22Rv1 (cell line): ENCODE measurements around the gene TBC1D22A.

Experiments used
- H3K27ac ChIP-seq: fragments of 450-650 bp; 2 replicates; pipeline ENCODE4 v1.5.1; 2017
- ZFX ChIP-seq: fragments of 450-650 bp; IDR thresholded peaks from 2 replicates; pipeline ENCODE4 v1.6.1; 2017; ENCODE audit warnings: antibody characterized with exemption, borderline replicate concordance
- TF ChIP-seq, protein P1 (sequence below): fragments of 450-650 bp; IDR thresholded peaks from 2 replicates; pipeline ENCODE4 v1.5.1; 2017; ENCODE audit warnings: mild to moderate bottlenecking

TBC1D22A gene

DNA sequence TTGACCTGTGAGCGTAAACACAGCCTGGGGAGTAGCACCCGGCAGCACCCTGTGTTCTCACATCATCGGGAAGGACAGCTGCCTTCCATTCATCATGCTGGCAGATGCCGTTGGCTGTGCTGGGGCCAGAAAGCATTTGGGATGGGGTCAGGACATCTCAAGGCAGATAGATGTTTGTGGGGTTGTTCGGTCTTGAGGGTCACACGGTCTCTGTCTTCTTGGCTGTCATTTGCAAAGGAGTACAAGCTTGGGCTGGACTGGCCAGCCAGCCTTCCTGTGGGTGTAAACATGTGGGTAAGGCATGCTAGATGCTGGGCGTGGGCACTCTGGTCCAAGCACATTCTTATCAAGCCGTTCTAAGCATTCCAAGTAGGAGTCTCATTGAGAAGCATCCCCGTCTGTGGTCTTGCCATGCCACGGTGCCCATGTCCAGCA is 81.4 kb downstream of the TBC1D22A start:
- TF ChIP-seq, protein P1, sequence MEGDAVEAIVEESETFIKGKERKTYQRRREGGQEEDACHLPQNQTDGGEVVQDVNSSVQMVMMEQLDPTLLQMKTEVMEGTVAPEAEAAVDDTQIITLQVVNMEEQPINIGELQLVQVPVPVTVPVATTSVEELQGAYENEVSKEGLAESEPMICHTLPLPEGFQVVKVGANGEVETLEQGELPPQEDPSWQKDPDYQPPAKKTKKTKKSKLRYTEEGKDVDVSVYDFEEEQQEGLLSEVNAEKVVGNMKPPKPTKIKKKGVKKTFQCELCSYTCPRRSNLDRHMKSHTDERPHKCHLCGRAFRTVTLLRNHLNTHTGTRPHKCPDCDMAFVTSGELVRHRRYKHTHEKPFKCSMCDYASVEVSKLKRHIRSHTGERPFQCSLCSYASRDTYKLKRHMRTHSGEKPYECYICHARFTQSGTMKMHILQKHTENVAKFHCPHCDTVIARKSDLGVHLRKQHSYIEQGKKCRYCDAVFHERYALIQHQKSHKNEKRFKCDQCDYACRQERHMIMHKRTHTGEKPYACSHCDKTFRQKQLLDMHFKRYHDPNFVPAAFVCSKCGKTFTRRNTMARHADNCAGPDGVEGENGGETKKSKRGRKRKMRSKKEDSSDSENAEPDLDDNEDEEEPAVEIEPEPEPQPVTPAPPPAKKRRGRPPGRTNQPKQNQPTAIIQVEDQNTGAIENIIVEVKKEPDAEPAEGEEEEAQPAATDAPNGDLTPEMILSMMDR, result no peak
- no peak for TF ChIP-seq ZFX
- no peak overlapping the region for H3K27ac ChIP-seq

DNA sequence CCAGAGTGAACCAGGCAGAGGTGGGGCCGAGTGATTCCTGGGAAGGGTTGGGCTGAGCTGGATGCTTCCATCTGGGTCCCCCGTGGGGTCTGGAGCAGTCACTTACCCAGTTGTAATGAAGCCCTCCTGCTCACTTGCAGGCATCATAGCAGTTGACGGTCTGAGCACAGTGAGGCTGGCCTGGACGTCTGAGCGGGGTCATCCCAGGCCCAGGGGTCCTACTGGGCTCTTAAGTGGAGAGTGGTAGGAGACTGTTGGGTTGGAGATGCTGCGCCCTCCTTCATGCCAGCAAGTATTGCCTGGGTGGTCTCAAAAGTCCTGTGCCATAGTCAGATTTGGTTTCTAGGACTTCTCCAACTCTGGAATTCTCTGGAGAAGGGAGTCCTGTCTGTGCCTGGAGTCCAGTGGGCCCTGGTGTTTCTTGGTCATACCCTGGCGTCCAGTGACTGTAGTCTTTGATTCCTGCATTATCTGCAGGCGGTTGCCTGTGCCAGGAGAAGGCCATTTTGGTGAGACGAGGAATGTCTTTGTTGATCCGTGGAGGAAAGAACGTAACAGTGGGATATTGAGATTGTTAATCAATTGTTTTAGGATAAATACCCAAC is 82.3 kb downstream of the TBC1D22A start:
- TF ChIP-seq ZFX, result no peak
- TF ChIP-seq, protein P1, result no peak
- H3K27ac ChIP-seq, result no peak overlapping the region

DNA sequence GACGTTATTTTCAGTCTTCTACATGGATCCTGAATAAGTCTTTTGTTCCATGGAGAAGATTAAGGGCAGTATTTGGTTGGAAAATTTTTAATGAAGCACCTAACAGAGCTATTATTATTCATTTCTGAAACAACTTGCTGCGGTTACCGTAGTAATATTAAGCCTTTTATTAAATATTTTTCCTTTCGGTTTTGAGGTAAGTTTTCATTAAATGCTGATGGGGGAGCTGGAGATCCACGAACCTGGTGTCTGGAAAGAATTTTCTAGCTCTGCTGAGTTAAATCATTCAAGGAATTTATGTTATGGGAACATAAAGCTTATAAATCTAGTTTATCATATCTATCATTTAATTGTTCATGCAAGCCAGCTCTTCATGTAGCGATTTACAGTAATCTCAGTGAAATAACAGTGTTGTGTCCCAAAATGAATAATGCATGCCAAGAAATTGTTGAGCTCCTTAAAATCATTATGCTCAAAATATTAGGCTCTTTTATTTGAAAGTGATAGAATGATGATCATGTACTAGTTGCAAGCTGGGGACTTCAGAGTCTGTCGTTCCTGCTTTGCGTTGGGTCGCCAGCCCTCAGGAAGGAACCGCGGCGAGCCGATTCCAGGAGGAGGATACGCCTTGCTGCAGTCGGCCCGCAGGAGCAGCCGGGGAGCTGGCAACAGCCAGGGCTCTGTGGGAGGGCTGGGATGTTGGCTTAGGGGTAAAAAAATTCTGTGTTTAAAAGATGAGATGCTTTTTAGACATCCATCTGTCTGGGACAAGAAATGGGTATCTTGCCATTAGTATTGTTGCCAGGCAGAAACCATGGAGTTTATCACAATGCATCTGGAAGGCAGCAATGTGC is 83.1 kb downstream of the TBC1D22A start:
- no peak for TF ChIP-seq ZFX
- TF ChIP-seq, protein P1, result no peak
- H3K27ac ChIP-seq, result no peak overlapping the region

DNA sequence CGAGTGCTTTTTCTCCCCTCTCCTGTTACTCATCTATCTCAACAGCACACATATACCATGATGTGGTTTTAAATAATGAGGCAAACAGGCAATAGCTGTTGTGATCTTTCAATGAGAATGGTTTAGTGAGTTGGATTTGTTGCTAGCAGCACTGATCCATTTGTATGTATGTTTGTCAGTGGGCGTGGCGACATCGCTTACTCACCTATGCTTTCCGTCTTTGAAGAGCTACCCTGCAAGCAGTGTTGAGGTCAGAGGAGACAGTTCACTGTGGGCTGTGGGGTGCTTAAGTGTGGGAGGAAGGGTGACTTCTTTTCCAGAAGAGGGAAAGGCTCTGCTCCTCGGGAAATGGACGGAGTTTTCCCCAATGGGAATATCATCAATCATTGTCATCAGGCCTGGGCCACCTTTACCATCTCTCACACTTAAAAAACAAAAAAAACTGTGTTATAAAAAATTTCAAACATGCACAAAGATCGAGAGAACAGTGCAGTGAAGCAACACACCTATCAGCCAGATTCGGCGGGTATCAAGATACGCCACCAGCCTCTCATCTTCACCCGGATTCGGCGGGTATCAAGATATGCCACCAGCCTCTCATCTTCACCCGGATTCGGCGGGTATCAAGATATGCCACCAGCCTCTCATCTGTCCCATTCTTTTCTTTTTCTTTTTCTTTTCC is 83.8 kb downstream of the TBC1D22A start:
- TF ChIP-seq, protein P1, result no peak
- no peak for TF ChIP-seq ZFX
- no peak overlapping the region for H3K27ac ChIP-seq

DNA sequence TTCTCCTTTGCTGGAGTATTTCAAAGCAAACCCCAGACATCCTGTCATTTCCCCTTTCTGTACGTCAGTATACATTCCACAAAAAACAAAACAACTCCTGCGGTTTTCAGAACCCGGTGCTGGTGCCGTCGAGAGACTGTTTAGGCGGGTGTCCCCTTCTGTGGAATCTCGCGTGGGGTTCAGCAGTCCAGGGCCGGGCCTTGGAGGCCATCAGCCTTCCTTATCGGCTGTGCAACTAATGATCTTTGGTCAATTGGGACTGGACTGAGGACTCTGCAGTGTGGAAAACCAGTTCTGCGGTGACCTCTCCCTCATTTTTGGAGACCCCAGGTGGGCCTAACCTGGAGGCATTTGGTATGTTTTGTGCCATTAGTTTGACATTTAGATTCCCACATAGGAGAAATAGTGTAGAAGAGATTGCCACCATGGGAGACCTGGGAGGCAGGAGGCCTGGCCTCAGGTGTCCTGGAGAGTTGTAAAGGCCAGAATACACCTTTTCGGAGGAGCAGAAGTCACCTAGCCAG is 84.4 kb downstream of the TBC1D22A start:
- H3K27ac ChIP-seq, result no peak overlapping the region
- no peak for TF ChIP-seq ZFX
- TF ChIP-seq, protein P1, result no peak

DNA sequence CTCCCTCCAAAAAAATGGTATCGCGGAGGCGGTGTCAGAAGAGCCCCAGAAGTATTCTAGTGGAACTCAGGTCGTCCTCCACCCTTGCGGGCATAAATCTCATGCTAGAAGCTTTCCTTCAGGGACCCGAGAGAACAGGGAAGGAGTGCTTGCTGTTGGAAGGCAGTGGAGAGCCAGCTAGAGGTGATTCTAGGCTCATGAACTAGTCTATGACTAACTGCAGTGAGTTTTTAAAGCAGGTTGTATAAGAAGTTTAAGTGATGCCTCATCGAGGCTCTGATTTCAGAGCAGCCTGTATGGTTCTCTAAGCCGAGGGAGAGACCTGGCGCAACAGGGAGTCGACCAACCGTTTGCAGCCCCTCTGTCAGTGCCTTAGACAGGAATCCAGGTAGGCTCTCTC is 85.7 kb downstream of the TBC1D22A start:
- no peak overlapping the region for H3K27ac ChIP-seq
- no peak for TF ChIP-seq ZFX
- TF ChIP-seq, protein P1, result no peak
